GM23338 (cell line): ENCODE results near the gene PRMT3. TPM values are rescaled to one million over a fixed set of nuclear protein-coding genes. Genes with fewer than 3 reads are reported as not detected.

Experiments
- ATAC-seq: fragments of 200-7000 bp; cut with Tn5 transposase; 3 replicates; pipeline ENCODE4 v1.9.1; 2020
- DNase-seq: peaks from one replicate; pipeline ENCODE4 v3.0.0-alpha.2; 2015; ENCODE audit warnings: low spot score
- H2AFZ ChIP-seq: fragments of 200-600 bp; sonication (generic); 2 replicates; pipeline ENCODE4 v1.8.0; 2016; ENCODE audit warnings: antibody characterized with exemption, mild to moderate bottlenecking, moderate library complexity
- H3F3A ChIP-seq: fragments of 200-600 bp; sonication (generic); replicated peaks from 2 replicates; pipeline ENCODE4 v1.8.0; 2017; ENCODE audit warnings: antibody characterized with exemption, mixed run types, low read depth
- H3K27ac ChIP-seq: fragments of 200-600 bp; sonication (generic); 2 replicates; pipeline ENCODE4 v1.6.1; 2016; ENCODE audit warnings: low read depth
- H3K27me3 ChIP-seq: fragments of 200-600 bp; sonication (generic); 2 replicates; pipeline ENCODE4 v1.8.0; 2016; ENCODE audit warnings: mild to moderate bottlenecking, mixed run types, moderate library complexity; ENCODE audit not compliant: insufficient read depth
- H3K36me3 ChIP-seq: fragments of 200-600 bp; sonication (generic); 2 replicates; pipeline ENCODE4 v1.8.0; 2016; ENCODE audit warnings: mild to moderate bottlenecking; ENCODE audit not compliant: insufficient read depth
- H3K4me1 ChIP-seq: fragments of 200-600 bp; sonication (generic); 2 replicates; pipeline ENCODE4 v1.8.0; 2016; ENCODE audit warnings: mild to moderate bottlenecking, moderate library complexity; ENCODE audit not compliant: insufficient read depth
- H3K4me2 ChIP-seq: fragments of 200-600 bp; sonication (generic); 2 replicates; pipeline ENCODE4 v1.7.1; 2017; ENCODE audit warnings: mixed run types
- H3K4me3 ChIP-seq: fragments of 200-600 bp; sonication (generic); 2 replicates; pipeline ENCODE4 v1.6.1; 2016; ENCODE audit warnings: mixed run types
- H3K79me2 ChIP-seq: fragments of 200-600 bp; sonication (generic); replicated peaks from 2 replicates; pipeline ENCODE4 v1.8.0; 2017; ENCODE audit warnings: mild to moderate bottlenecking; ENCODE audit not compliant: insufficient read depth
- H3K9me2 ChIP-seq: fragments of 200-600 bp; sonication (generic); 2 replicates; pipeline ENCODE4 v1.8.0; 2017; ENCODE audit not compliant: insufficient read depth
- H4K20me1 ChIP-seq: fragments of 200-600 bp; sonication (generic); replicated peaks from 2 replicates; pipeline ENCODE4 v1.8.0; 2017; ENCODE audit warnings: mild to moderate bottlenecking; ENCODE audit not compliant: insufficient read depth
- H3K27ac Mint-ChIP-seq: 2 replicates; pipeline ENCODE4 v1.8.0; 2020; ENCODE audit warnings: inconsistent platforms, mild to moderate bottlenecking, moderate library complexity, mixed read lengths
- H3K27me3 Mint-ChIP-seq: 3 replicates; pipeline ENCODE4 v1.8.0; 2022; ENCODE audit warnings: low read depth, mild to moderate bottlenecking, moderate library complexity, mixed read lengths, inconsistent platforms; ENCODE audit not compliant: insufficient read depth, poor library complexity
- H3K36me3 Mint-ChIP-seq: 3 replicates; pipeline ENCODE4 v1.8.0; 2021; ENCODE audit warnings: low read depth, mild to moderate bottlenecking, inconsistent platforms, moderate library complexity, mixed read lengths
- H3K4me1 Mint-ChIP-seq: 3 replicates; pipeline ENCODE4 v1.8.0; 2020; ENCODE audit warnings: mild to moderate bottlenecking, inconsistent platforms, mixed read lengths
- H3K4me3 Mint-ChIP-seq: 3 replicates; pipeline ENCODE4 v1.8.0; 2021; ENCODE audit warnings: moderate library complexity, mild to moderate bottlenecking, inconsistent platforms, mixed read lengths
- H3K9me3 Mint-ChIP-seq: 3 replicates; pipeline ENCODE4 v1.8.0; 2020; ENCODE audit warnings: moderate library complexity, mild to moderate bottlenecking, inconsistent platforms, mixed read lengths
- CREB1 ChIP-seq: fragments of 250-450 bp; sonication (Bioruptor Pico); IDR thresholded peaks from 2 replicates; pipeline ENCODE4 v1.5.0; 2020; ENCODE audit warnings: low read depth, mild to moderate bottlenecking, moderate library complexity
- CTCF ChIP-seq, 2 experiments: fragments of 200-600 bp in 1 of 2; sonication (generic) in 1 of 2; conservative IDR thresholded peaks; 2 replicates each; pipeline versions ENCODE4 v1.5.1 to v1.6.1; 2016 to 2017; ENCODE audit warnings: antibody characterized with exemption in 2 of 2, low read depth in 2 of 2, mild to moderate bottlenecking in 2 of 2, moderate library complexity in 1 of 2
- ETS1 ChIP-seq: IDR thresholded peaks from 2 replicates; pipeline ENCODE4 v1.6.1; 2016; ENCODE audit warnings: antibody characterized with exemption
- EZH2phosphoT487 ChIP-seq: fragments of 200-600 bp; sonication (generic); IDR thresholded peaks from one replicate; pipeline ENCODE4 v1.8.1; 2018; ENCODE audit warnings: antibody characterized with exemption; ENCODE audit not compliant: unreplicated experiment
- JUNB ChIP-seq: IDR thresholded peaks from one replicate; pipeline ENCODE4 v1.6.1; 2016; ENCODE audit warnings: antibody characterized with exemption; ENCODE audit not compliant: unreplicated experiment
- NANOG ChIP-seq: IDR thresholded peaks from 2 replicates; pipeline ENCODE4 v1.6.1; 2016; ENCODE audit warnings: antibody characterized with exemption, borderline replicate concordance
- POLR2AphosphoS5 ChIP-seq: IDR thresholded peaks from 2 replicates; pipeline ENCODE4 v1.6.1; 2016; ENCODE audit warnings: antibody characterized with exemption, low read depth
- REST ChIP-seq: IDR thresholded peaks from one replicate; pipeline ENCODE4 v1.6.1; 2018; ENCODE audit warnings: antibody characterized with exemption; ENCODE audit not compliant: unreplicated experiment
- STAT1 ChIP-seq: IDR thresholded peaks from one replicate; pipeline ENCODE4 v1.6.1; 2016; ENCODE audit warnings: antibody characterized with exemption; ENCODE audit not compliant: unreplicated experiment
- ZNF114 ChIP-seq: fragments of 250-450 bp; sonication (Bioruptor Pico); IDR thresholded peaks from 2 replicates; pipeline ENCODE4 v1.5.0; 2020; ENCODE audit warnings: mild to moderate bottlenecking, moderate library complexity
- ZNF331 ChIP-seq: fragments of 250-450 bp; sonication (Bioruptor Pico); IDR thresholded peaks from 2 replicates; pipeline ENCODE4 v1.5.0; 2020; ENCODE audit warnings: low read depth, mild to moderate bottlenecking, moderate library complexity
- polyA plus RNA-seq: library from polyadenylated mRNA; unstranded; fragments of >200 nt; fragmentation: Nextera tagmentation; extraction: Ambion mirVana; gene quantifications from 2 replicates; pipeline ENCODE4 v1.2.1, GENCODE V29; 2016
- total RNA-seq: library from RNA; depleted of rRNA; stranded (reverse); fragments of >200 nt; shearing (Covaris generic); gene quantifications from 2 replicates; pipeline ENCODE4 v1.2.3, GENCODE V29; 2014

Gene PRMT3
- total and polyA plus RNA-seq, 2 experiments from 2014 or later, result 19.0 to 35.0 TPM

GRCh38 chr11:20452585-20452984, 65.1 kb downstream of the PRMT3 start (continued):
- TF ChIP-seq CTCF (conservative IDR thresholded peaks at IDR 0.05; ENCODE audit: low read depth in 2 of 2), result no peak
- TF ChIP-seq ZNF331, result no peak
- no peak for TF ChIP-seq POLR2AphosphoS5
- TF ChIP-seq ZNF114 (CRISPR knock-in tag), result no peak
- TF ChIP-seq JUNB, result no peak
- no peak for TF ChIP-seq NANOG
- no peak for TF ChIP-seq STAT1
- no peak for TF ChIP-seq EZH2phosphoT487
- no peak for TF ChIP-seq REST

GRCh38 chr11:20453657-20454316, 66.3 kb downstream of the PRMT3 start:
- TF ChIP-seq STAT1, result no peak
- TF ChIP-seq CREB1, result no peak
- no peak for TF ChIP-seq ZNF114 (CRISPR knock-in tag)
- TF ChIP-seq JUNB, result no peak
- TF ChIP-seq REST, result no peak
- TF ChIP-seq EZH2phosphoT487, result no peak
- no peak for TF ChIP-seq ETS1
- TF ChIP-seq ZNF331, result no peak
- Mint-ChIP-seq H3K27ac (no peak overlapping the region), H3K36me3 (no peaks in the 10 kb centered on the region), H3K27me3 (no peaks in the 10 kb centered on the region), H3K4me1 (peaks cover 4% of the 10 kb centered on the region; the same call in 2 of the 3 replicates), H3K9me3 (no peaks in the 10 kb centered on the region), H3K4me3 (no peak overlapping the region)
- Histone ChIP-seq H3K36me3 (no peaks in the 10 kb centered on the region), H4K20me1 (no peaks in the 10 kb centered on the region), H3K79me2 (no peaks in the 10 kb centered on the region), H2AFZ (no peak overlapping the region), H3K4me2 (no peak overlapping the region), H3K9me2 (no peaks in the 10 kb centered on the region), H3K27me3 (no peaks in the 10 kb centered on the region), H3K4me3 (no peak overlapping the region), H3K27ac (no peak overlapping the region), H3K4me1 (no peaks in the 10 kb centered on the region), H3F3A (no peaks in the 10 kb centered on the region)
- ATAC-seq (no peak), DNase-seq (no peak)
